ENCODE results near the gene CDIP1.

GRCh38 chr16:4515611-4516233 is 22.9 kb downstream of the CDIP1 start:
- no peak for TF ChIP-seq EZH2phosphoT487 (IDR thresholded peaks at IDR 0.05; ENCODE audit: borderline replicate concordance, low read length)
- TF ChIP-seq CTCF (IDR thresholded peaks at IDR 0.05; ENCODE audit: low read depth, low read length, poor library complexity, severe bottlenecking), result no peak

Measured in DOHH2 (cell line).